ENCODE results near the gene EFCAB6. TPM values are rescaled to one million over a fixed set of nuclear protein-coding genes. Genes with fewer than 3 reads are reported as not detected.

EFCAB6 gene
- total RNA-seq, 1 experiment from 2014 or later, result 0.52 TPM

- no TSS peak for BruUV-seq (replicated peaks)
- POLR2A ChIA-PET, result no interaction called here
Measured at GRCh38 chr22:43487311-43488030, 324.6 kb downstream of the EFCAB6 start.

More at GRCh38 chr22:43487311-43488030, 324.6 kb downstream of the EFCAB6 start:
- H3K9ac ChIP-seq (ENCODE audit: low read length), result no peak overlapping the region
- intact Hi-C loops (cut with micrococcal nuclease), result no loop called here
- no peaks in the 10 kb centered on the region for H4K20me1 ChIP-seq (ENCODE audit: insufficient read depth)
- H3K79me2 ChIP-seq (ENCODE audit: insufficient read depth, low read length), result no peaks in the 10 kb centered on the region
- H3K4me1 ChIP-seq (ENCODE audit: control insufficient read depth in 1 of 2, insufficient read depth in 2 of 2, low read length in 2 of 2), result no peaks in the 10 kb centered on the region
- H3K4me2 ChIP-seq (ENCODE audit: low read length), result no peak overlapping the region
- peaks cover 17% of the 10 kb centered on the region for H3K27me3 ChIP-seq (ENCODE audit: insufficient read depth, low read length)
- H2AFZ ChIP-seq (ENCODE audit: low read depth, low read length, poor library complexity, severe bottlenecking), result no peak overlapping the region
- H3K27ac ChIP-seq (ENCODE audit: low read depth, low read length), result no peak overlapping the region
- CTCF ChIA-PET, result no interaction called here
- H3K4me3 ChIP-seq (replicated peaks in 1 of 2; ENCODE audit: low read depth in 1 of 2, low read length in 2 of 2), result no peak overlapping the region
- no peak for ATAC-seq
- H3K36me3 ChIP-seq (ENCODE audit: control insufficient read depth in 1 of 2, insufficient read depth in 2 of 2, low read length in 2 of 2), result no peaks in the 10 kb centered on the region
- DNase-seq (ENCODE audit: low read depth, low spot score), result no peak
- H3K9me3 ChIP-seq (ENCODE audit: control insufficient read depth in 1 of 2, insufficient read depth in 1 of 2, low read depth in 1 of 2, low read length in 2 of 2), result no peaks in the 10 kb centered on the region
- RAD21 ChIA-PET (ENCODE audit: low non-redundant PET in 1 of 2, low total read pairs in 2 of 2, uncharacterized antibody in 2 of 2, unreplicated experiment in 2 of 2), result no interaction called here
- TF ChIP-seq POLR2AphosphoS5 (IDR thresholded peaks at IDR 0.05; ENCODE audit: low read depth, low read length) (no peak), JUND (IDR thresholded peaks at IDR 0.05) (no peak), FOSL1 (IDR thresholded peaks at IDR 0.05; ENCODE audit: low read depth) (no peak), SP1 (IDR thresholded peaks at IDR 0.05; ENCODE audit: low read depth) (no peak), ELF1 (IDR thresholded peaks at IDR 0.05; ENCODE audit: borderline replicate concordance, low read depth) (no peak), POLR2A (IDR thresholded peaks at IDR 0.05; ENCODE audit: borderline replicate concordance, extremely low read depth, insufficient read depth, insufficient read length) (no peak), YY1 (IDR thresholded peaks at IDR 0.05; ENCODE audit: extremely low read depth, insufficient replicate concordance, low read depth, low read length) (no peak), CBX3 (IDR thresholded peaks at IDR 0.05; ENCODE audit: low read depth) (no peak), EGR1 (IDR thresholded peaks at IDR 0.05; ENCODE audit: low read depth) (no peak), REST (IDR thresholded peaks at IDR 0.05; ENCODE audit: low read depth) (no peak), ZFX (IDR thresholded peaks at IDR 0.05) (no peak), CEBPB (IDR thresholded peaks at IDR 0.05; ENCODE audit: low read depth) (no peak), EZH2 (IDR thresholded peaks at IDR 0.05) (no peak), SIN3A (IDR thresholded peaks at IDR 0.05; ENCODE audit: low read depth) (no peak)
- TF ChIP-seq, protein P1, sequence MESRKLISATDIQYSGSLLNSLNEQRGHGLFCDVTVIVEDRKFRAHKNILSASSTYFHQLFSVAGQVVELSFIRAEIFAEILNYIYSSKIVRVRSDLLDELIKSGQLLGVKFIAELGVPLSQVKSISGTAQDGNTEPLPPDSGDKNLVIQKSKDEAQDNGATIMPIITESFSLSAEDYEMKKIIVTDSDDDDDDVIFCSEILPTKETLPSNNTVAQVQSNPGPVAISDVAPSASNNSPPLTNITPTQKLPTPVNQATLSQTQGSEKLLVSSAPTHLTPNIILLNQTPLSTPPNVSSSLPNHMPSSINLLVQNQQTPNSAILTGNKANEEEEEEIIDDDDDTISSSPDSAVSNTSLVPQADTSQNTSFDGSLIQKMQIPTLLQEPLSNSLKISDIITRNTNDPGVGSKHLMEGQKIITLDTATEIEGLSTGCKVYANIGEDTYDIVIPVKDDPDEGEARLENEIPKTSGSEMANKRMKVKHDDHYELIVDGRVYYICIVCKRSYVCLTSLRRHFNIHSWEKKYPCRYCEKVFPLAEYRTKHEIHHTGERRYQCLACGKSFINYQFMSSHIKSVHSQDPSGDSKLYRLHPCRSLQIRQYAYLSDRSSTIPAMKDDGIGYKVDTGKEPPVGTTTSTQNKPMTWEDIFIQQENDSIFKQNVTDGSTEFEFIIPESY (IDR thresholded peaks at IDR 0.05; ENCODE audit: extremely low read depth, insufficient replicate concordance, low read length), result no peak
- TF ChIP-seq, protein P2, sequence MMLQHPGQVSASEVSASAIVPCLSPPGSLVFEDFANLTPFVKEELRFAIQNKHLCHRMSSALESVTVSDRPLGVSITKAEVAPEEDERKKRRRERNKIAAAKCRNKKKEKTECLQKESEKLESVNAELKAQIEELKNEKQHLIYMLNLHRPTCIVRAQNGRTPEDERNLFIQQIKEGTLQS (IDR thresholded peaks at IDR 0.05), result no peak
- TF ChIP-seq, protein P3, sequence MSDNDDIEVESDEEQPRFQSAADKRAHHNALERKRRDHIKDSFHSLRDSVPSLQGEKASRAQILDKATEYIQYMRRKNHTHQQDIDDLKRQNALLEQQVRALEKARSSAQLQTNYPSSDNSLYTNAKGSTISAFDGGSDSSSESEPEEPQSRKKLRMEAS (IDR thresholded peaks at IDR 0.05), result no peak
- TF ChIP-seq, protein P4, sequence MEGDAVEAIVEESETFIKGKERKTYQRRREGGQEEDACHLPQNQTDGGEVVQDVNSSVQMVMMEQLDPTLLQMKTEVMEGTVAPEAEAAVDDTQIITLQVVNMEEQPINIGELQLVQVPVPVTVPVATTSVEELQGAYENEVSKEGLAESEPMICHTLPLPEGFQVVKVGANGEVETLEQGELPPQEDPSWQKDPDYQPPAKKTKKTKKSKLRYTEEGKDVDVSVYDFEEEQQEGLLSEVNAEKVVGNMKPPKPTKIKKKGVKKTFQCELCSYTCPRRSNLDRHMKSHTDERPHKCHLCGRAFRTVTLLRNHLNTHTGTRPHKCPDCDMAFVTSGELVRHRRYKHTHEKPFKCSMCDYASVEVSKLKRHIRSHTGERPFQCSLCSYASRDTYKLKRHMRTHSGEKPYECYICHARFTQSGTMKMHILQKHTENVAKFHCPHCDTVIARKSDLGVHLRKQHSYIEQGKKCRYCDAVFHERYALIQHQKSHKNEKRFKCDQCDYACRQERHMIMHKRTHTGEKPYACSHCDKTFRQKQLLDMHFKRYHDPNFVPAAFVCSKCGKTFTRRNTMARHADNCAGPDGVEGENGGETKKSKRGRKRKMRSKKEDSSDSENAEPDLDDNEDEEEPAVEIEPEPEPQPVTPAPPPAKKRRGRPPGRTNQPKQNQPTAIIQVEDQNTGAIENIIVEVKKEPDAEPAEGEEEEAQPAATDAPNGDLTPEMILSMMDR (IDR thresholded peaks at IDR 0.05 in 2 of 3, conservative IDR thresholded peaks at IDR 0.05 in 1 of 3; ENCODE audit: borderline replicate concordance in 1 of 3, insufficient read depth in 1 of 3, low read depth in 2 of 3, low read length in 2 of 3), result no peak
- H3K9me2 ChIP-seq (ENCODE audit: insufficient read depth), result no peaks in the 10 kb centered on the region
